ENCODE results near the gene BPGM. TPM values are rescaled to one million over a fixed set of nuclear protein-coding genes. Genes with fewer than 3 reads are reported as not detected.

Gene BPGM
- total RNA-seq, 4 donors from 2014 or later, result 9.8 to 13.3 (median 12.5) TPM

- H3K27me3 ChIP-seq, result peaks cover 3% of the 10 kb centered on the region
- no peaks in the 10 kb centered on the region for H3K36me3 ChIP-seq
- WGBS, result 0% methylated on average over 1 of the region's 1 CpG
- TF ChIP-seq EP300 (IDR thresholded peaks at IDR 0.05), result no peak
- TF ChIP-seq CTCF (IDR thresholded peaks at IDR 0.05), result no peak
- TF ChIP-seq POLR2A (IDR thresholded peaks at IDR 0.05), result no peak
- no peak overlapping the region for H3K27ac ChIP-seq
- no peaks in the 10 kb centered on the region for H3K9me3 ChIP-seq
- no peak overlapping the region for H3K4me3 ChIP-seq
- no peaks in the 10 kb centered on the region for H3K4me1 ChIP-seq
- DNase-seq (ENCODE audit: low spot score in 2 of 2), result no peak
These were observed 18.9 kb upstream of the BPGM start for GRCh38 chr7:134627775-134628153.

GRCh38 chr7:134629445-134629844 lies 17.2 kb upstream of the BPGM start:
- Histone ChIP-seq H3K27me3 (peaks cover 2% of the 10 kb centered on the region), H3K36me3 (no peaks in the 10 kb centered on the region), H3K4me3 (no peak overlapping the region), H3K27ac (no peak overlapping the region), H3K4me1 (no peaks in the 10 kb centered on the region), H3K9me3 (no peaks in the 10 kb centered on the region)
- no peak for TF ChIP-seq EP300 (IDR thresholded peaks at IDR 0.05)
- no peak for TF ChIP-seq POLR2AphosphoS5 (IDR thresholded peaks at IDR 0.05)
- TF ChIP-seq POLR2A (IDR thresholded peaks at IDR 0.05), result no peak
- no peak for TF ChIP-seq CTCF (IDR thresholded peaks at IDR 0.05)
- no peak for DNase-seq (ENCODE audit: low spot score in 2 of 2)

GRCh38 chr7:134630237-134630636 lies 16.4 kb upstream of the BPGM start:
- Histone ChIP-seq H3K27ac (no peak overlapping the region), H3K36me3 (no peaks in the 10 kb centered on the region), H3K4me3 (no peak overlapping the region), H3K4me1 (no peaks in the 10 kb centered on the region), H3K27me3 (no peaks in the 10 kb centered on the region), H3K9me3 (no peaks in the 10 kb centered on the region)
- WGBS, result 77% methylated on average over 1 of the region's 1 CpG
- DNase-seq (ENCODE audit: low spot score in 2 of 2), result no peak
- TF ChIP-seq EP300 (IDR thresholded peaks at IDR 0.05) (no peak), POLR2AphosphoS5 (IDR thresholded peaks at IDR 0.05) (no peak), CTCF (IDR thresholded peaks at IDR 0.05) (no peak), POLR2A (IDR thresholded peaks at IDR 0.05) (no peak)

GRCh38 chr7:134630893-134631292 lies 15.8 kb upstream of the BPGM start:
- no peaks in the 10 kb centered on the region for H3K27me3 ChIP-seq
- H3K9me3 ChIP-seq, result no peaks in the 10 kb centered on the region
- H3K36me3 ChIP-seq, result no peaks in the 10 kb centered on the region
- no peaks in the 10 kb centered on the region for H3K4me1 ChIP-seq
- TF ChIP-seq EP300 (IDR thresholded peaks at IDR 0.05) (no peak), CTCF (IDR thresholded peaks at IDR 0.05) (no peak), POLR2A (IDR thresholded peaks at IDR 0.05) (no peak), POLR2AphosphoS5 (IDR thresholded peaks at IDR 0.05) (no peak)
- no peak overlapping the region for H3K27ac ChIP-seq
- no peak for DNase-seq (ENCODE audit: low spot score in 2 of 2)
- no peak overlapping the region for H3K4me3 ChIP-seq

GRCh38 chr7:134632052-134632451 lies 14.6 kb upstream of the BPGM start:
- no peak overlapping the region for H3K27ac ChIP-seq
- H3K4me1 ChIP-seq, result no peaks in the 10 kb centered on the region
- no peak overlapping the region for H3K4me3 ChIP-seq
- DNase-seq (ENCODE audit: low spot score in 2 of 2), result no peak
- no peak for TF ChIP-seq POLR2AphosphoS5 (IDR thresholded peaks at IDR 0.05)
- no peak for TF ChIP-seq EP300 (IDR thresholded peaks at IDR 0.05)
- TF ChIP-seq POLR2A (IDR thresholded peaks at IDR 0.05), result no peak
- TF ChIP-seq CTCF (IDR thresholded peaks at IDR 0.05), result no peak
- H3K36me3 ChIP-seq, result no peaks in the 10 kb centered on the region
- H3K9me3 ChIP-seq, result no peaks in the 10 kb centered on the region
- H3K27me3 ChIP-seq, result no peaks in the 10 kb centered on the region

Measured in suprapubic skin (tissue), 4 donors.